Kidney (tissue), 22 donors: ENCODE data around the gene RCVRN. TPM values are rescaled to one million over a fixed set of nuclear protein-coding genes. Genes with fewer than 3 reads are reported as not detected.

ENCODE experiments used
- DNase-seq, 5 donors: peaks; one replicate each; pipeline ENCODE4 v3.0.0-alpha.2; 2013 to 2020
- FAIRE-seq: peaks from 2 replicates; lab custom pipeline; 2012; peaks lifted over from hg19 to GRCh38; lab: Jason Lieb, UNC
- H3K27ac ChIP-seq, 2 donors: one replicate each; pipeline ENCODE4 v1.7.0; 2013; ENCODE audit warnings: low read depth in 2 of 2, low read length in 2 of 2, inconsistent platforms in 1 of 2
- H3K27me3 ChIP-seq: one replicate; pipeline ENCODE4 v1.7.1; 2013; ENCODE audit warnings: low read length, inconsistent platforms; ENCODE audit not compliant: control insufficient read depth, insufficient read depth
- H3K36me3 ChIP-seq, 3 donors: one replicate each; pipeline versions ENCODE4 v1.7.0 to v1.7.1; 2013; ENCODE audit warnings: low read length in 3 of 3, control low read depth in 1 of 3, inconsistent platforms in 1 of 3; ENCODE audit not compliant: insufficient read depth in 3 of 3, control insufficient read depth in 2 of 3
- H3K4me1 ChIP-seq, 3 donors: one replicate each; pipeline versions ENCODE4 v1.7.0 to v1.7.1; 2013; ENCODE audit warnings: low read length in 3 of 3, inconsistent platforms in 1 of 3, low read depth in 1 of 3; ENCODE audit not compliant: control insufficient read depth in 2 of 3, insufficient read depth in 2 of 3
- H3K4me3 ChIP-seq, 3 donors: one replicate each; pipeline versions ENCODE4 v1.7.0 to v1.8.1; 2013; ENCODE audit warnings: low read length in 3 of 3, control low read depth in 1 of 3, inconsistent platforms in 1 of 3
- H3K9ac ChIP-seq, 3 donors: one replicate each; pipeline versions ENCODE4 v1.7.0 to v1.7.1; 2013; ENCODE audit warnings: low read length in 3 of 3, control low read depth in 1 of 3, inconsistent platforms in 1 of 3
- H3K9me3 ChIP-seq, 3 donors: one replicate each; pipeline versions ENCODE4 v1.7.0 to v1.7.1; 2013; ENCODE audit warnings: low read length in 3 of 3, control low read depth in 1 of 3, inconsistent platforms in 1 of 3; ENCODE audit not compliant: control insufficient read depth in 2 of 3, insufficient read depth in 1 of 3
- CTCF ChIP-seq: IDR thresholded peaks from 3 replicates; pipeline ENCODE4 v1.5.1; 2012; ENCODE audit warnings: mild to moderate bottlenecking, moderate library complexity, borderline replicate concordance; ENCODE audit not compliant: insufficient read depth; ENCODE audit errors: extremely low read depth
- intact Hi-C: fragments of 100-400 bp; cut with DNase I; formaldehyde crosslinking; loops from one replicate; pipeline ENCODE4 v1.11.1; 2022
- long read RNA-seq, 10 donors: library from polyadenylated mRNA in 1 of 10; unstranded in 1 of 10; transcript quantifications; one replicate each; pipeline ENCODE4 v2.0.0 and lab custom pipeline, GENCODE V29; 2021 to 2026
- polyA plus RNA-seq: library from polyadenylated mRNA; stranded (reverse); fragments of 350-450 nt; fragmentation: Illumina TruSeq; extraction: RNeasy Lipid Tissue Mini Kit (QIAGEN cat#74804); gene quantifications from one replicate; pipeline ENCODE4 v1.2.3, GENCODE V29; 2014; ENCODE audit warnings: low read depth, low replicate concordance; ENCODE audit not compliant: insufficient read depth
- total RNA-seq: library from RNA; stranded (reverse); fragmentation: NEBNext Ultra II Directional; extraction: Animal tissue kit (Norgen Biotek cat#: 25700); gene quantifications from one replicate; pipeline ENCODE4 v1.2.1, GENCODE V29; 2021
- donor health status: control.
- donor health status: control.
- donor health status: control.
- donor health status: control.
- donor health status: control.
- donor health status: DM: yes; HTN: yes; CAD: no.
- donor health status: Normal renal cell carcinoma (clear cell type).

RCVRN gene
- not detected for total RNA-seq
- not detected for polyA plus RNA-seq
- long read RNA-seq, donor 1, result 0 reads
- long read RNA-seq, donor 2, result 0 reads
- long read RNA-seq, donor 3, result 0 reads
- long read RNA-seq, donor 4, result 0 reads
- long read RNA-seq, donor 5, result 0 reads
- long read RNA-seq, donor 6, result 0 reads
- long read RNA-seq, donor 7, result 0 reads
- long read RNA-seq, donor 8, result 0 reads
- long read RNA-seq, donor 9, result 0 reads
- long read RNA-seq, donor 10, result 0 reads

- FAIRE-seq (no peak), DNase-seq (peak in 1 of 5 donors; percentile 56)
- Histone ChIP-seq H3K27ac (no peak within 1 kb of the TSS), H3K4me1 (no peaks in the 10 kb centered on the region), H3K4me3 (no peak within 1 kb of the TSS), H3K27me3 (no peaks in the 10 kb centered on the region), H3K36me3 (no peaks in the 10 kb centered on the region), H3K9ac (no peak within 1 kb of the TSS), H3K9me3 (no peaks in the 10 kb centered on the region)
- TF ChIP-seq CTCF, result no peak
- intact Hi-C loops, result no loop called here
Measured at GRCh38 chr17:9905078-9905415, at the start of gene RCVRN. TSS of gene RCVRN (minus strand) at chr17:9905271. CDS start at chr17:9905180, 91 bp downstream.

GRCh38 chr17:9953492-9953891 is 48.4 kb upstream of the RCVRN start:
- FAIRE-seq (no peak), DNase-seq (no peak)
- intact Hi-C loops, result no loop called here
- H3K9me3 ChIP-seq, result no peaks in the 10 kb centered on the region
- no peak overlapping the region for H3K4me3 ChIP-seq
- no peaks in the 10 kb centered on the region for H3K4me1 ChIP-seq
- no peak for TF ChIP-seq CTCF
- no peaks in the 10 kb centered on the region for H3K36me3 ChIP-seq
- no peak overlapping the region for H3K27ac ChIP-seq
- H3K27me3 ChIP-seq, result no peaks in the 10 kb centered on the region
- no peak overlapping the region for H3K9ac ChIP-seq

- H3K4me1 ChIP-seq, result no peaks in the 10 kb centered on the region
- no peak overlapping the region for H3K4me3 ChIP-seq
- H3K9ac ChIP-seq, result no peak overlapping the region
- intact Hi-C loops, result no loop called here
- H3K36me3 ChIP-seq, result no peaks in the 10 kb centered on the region
- no peaks in the 10 kb centered on the region for H3K27me3 ChIP-seq
- no peak for DNase-seq
- no peak for TF ChIP-seq CTCF
- FAIRE-seq, result no peak
- H3K27ac ChIP-seq, result no peak overlapping the region
- H3K9me3 ChIP-seq, result no peaks in the 10 kb centered on the region
Measured at GRCh38 chr17:9951803-9952202, 46.7 kb upstream of the RCVRN start.

GRCh38 chr17:9948928-9949327 is 43.9 kb upstream of the RCVRN start:
- H3K4me1 ChIP-seq, result peaks cover 0 to 2% (median 0%) of the 10 kb centered on the region in 3 donors
- intact Hi-C loops, result no loop called here
- H3K36me3 ChIP-seq, result no peaks in the 10 kb centered on the region
- H3K4me3 ChIP-seq, result no peak overlapping the region
- no peaks in the 10 kb centered on the region for H3K27me3 ChIP-seq
- no peak overlapping the region for H3K9ac ChIP-seq
- no peak for TF ChIP-seq CTCF
- no peak overlapping the region for H3K27ac ChIP-seq
- FAIRE-seq (no peak), DNase-seq (no peak)
- H3K9me3 ChIP-seq, result no peaks in the 10 kb centered on the region
